GM21619 (cell line): ENCODE measurements around the gene CEP85L.

ENCODE experiments used
- ATAC-seq: cut with Tn5 transposase; IDR thresholded peaks from one replicate; pipeline ENCODE4 v1.9.1; 2021; ENCODE audit not compliant: unreplicated experiment

Gene CEP85L

DNA sequence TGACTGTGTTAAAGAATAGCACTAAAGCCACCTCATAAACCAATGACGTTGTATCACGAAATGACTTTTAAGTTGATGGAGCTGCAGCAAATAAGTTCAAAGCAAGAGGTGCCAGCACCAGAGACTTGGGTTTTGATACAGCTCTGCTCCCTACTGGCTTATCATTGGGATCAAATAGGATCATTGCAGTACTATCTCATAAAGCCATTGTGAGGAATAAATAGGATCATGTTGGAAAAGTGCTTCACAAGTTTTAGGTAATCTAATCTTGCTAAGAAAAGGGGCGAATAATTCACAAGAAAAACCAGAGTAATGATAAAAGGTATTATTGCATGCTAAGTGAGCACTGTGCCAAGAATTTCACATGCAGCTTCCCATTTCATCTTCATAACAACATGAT lies 10.4 kb upstream of the CEP85L start:
- ATAC-seq = no peak

DNA sequence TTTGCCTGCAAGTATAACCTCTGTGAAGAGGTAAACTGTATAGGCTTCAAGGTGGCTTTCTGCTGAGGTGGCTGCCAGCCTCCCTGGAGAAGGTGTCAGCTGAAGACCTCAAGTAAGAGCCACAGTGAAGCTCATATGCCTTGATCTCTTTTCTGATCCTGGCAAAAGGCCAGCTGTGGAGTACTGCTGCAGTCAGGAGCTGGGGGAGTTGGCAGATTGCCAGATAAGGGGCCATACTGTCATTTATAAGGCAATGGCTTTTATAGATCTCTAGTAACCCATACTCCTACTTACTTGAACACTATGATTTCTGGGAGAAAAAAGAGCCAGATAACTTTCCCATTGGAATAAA lies 8.8 kb upstream of the CEP85L start:
- ATAC-seq = no peak

DNA sequence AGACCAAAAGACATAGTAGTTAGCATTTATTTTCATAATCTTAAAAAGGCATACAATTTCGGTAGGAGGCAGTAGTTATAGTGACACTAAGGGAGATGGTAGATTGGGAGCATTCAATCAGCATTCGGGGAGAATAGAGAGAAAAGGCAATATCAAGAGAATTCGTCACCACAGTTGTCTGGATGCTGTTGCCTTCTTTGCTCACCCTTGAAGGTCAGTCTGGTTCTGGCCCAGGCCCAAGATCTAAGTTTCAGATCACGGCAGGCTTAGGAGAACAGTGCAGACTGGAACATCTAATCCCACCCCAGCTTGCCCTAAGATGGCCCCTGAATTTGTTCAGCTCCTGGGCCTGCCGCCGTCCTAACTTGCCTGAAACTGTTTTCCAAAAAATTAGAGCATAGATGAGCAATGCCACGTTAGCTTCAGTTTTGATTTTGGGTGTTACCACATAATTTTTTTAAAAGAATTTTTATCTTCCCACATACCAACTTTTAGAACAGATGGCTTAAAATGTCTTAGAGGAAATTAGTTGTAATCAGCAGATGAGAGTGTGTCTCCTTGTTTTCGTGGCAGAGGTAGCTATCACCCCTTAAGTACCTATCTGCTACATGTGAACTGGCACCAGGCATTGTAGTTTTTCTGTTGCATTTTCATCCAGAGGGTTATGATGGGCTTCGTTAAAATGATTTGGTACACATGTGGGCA lies 8.3 kb upstream of the CEP85L start:
- ATAC-seq = no peak

DNA sequence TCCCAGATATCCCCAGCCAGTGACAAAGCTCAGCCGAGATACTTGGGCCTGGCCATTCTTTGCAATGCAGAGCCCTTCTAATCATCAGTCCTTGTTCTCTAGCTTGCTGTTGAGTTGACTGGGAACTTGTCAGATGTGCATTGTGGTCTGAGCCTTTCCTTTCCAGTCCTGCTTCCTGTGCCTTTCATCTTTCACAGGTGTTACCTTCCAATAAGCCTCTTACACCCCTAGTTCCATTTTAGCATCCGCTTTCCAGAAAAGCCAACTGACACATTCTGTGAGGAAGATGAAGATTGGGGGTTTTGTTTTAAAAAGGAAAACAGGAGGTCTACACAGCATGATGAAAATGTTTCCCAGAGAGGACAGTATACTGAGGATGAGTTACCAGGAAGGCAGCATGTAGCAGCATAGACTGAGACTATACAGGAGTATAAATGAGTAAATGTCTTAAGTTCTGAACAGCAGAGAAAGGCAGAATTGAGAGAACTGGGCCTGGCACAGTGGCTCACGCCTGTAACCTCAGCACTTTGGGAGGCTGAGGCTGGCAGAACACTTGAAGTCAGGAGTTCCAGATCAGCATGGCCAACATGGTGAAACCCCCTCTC lies 5.6 kb upstream of the CEP85L start:
- ATAC-seq = no peak

DNA sequence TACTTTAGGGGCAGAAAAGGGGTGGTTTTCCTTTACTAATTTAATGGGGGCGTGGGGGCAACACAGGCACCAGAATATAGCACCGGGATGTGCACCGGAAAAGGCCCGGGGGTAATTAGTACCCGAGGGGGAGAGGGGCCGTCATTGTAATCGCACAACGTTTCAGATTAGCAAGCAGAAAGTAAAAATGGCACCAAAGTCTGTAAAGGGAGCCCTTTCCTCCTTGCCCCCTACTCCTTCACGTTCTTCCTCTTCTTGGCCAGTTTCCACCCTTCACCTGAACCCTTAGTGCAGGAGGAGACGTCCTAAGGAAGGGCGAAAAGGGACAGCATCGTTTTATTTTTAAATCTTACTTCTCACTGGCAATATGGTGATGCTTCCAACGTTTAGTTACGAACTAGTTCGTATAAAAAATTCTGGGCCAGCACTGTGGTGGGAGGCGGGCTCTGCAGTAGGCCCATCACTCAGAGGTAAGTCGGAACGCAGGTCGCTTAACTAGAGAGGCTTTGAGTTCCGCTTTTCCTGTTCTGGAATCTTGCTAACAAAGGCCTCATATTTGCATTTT lies 742 bp upstream of the CEP85L start:
- no peak for ATAC-seq

DNA sequence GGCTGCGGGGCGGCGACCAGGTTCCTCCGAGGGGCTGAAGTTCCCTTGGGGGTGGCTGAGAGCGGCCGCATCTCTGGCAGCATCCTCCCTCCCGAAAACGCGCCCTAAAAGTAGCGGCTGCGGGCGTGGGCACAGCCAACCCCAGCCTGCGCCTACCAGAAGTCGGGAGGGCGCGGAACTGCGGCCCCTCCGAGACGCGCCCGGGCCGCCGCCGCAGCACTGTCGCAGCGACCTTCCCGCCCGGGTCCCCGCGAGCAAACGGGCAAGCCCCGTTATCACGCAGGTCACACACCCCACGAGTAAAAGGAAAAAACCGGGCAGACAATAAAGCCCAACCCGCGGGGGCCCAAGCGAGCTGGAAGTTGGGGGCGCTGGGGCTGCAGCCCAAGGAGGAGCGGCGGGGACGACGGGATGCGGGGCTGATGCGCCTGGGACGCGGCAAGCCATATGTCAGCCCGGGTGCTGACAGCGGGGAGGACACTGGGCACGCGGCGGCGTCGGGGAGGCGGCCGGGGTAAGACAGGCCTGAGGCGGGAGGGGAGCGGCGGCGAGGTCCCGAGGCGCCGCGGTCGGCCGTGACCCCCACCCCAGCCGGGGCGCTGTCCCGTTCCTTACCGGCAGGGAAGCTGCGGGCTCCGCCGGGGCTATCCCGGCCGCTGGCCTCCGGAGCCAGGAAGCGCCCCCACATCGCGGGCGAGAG lies 659 bp downstream of the CEP85L start:
- ATAC-seq = peak; percentile 40

DNA sequence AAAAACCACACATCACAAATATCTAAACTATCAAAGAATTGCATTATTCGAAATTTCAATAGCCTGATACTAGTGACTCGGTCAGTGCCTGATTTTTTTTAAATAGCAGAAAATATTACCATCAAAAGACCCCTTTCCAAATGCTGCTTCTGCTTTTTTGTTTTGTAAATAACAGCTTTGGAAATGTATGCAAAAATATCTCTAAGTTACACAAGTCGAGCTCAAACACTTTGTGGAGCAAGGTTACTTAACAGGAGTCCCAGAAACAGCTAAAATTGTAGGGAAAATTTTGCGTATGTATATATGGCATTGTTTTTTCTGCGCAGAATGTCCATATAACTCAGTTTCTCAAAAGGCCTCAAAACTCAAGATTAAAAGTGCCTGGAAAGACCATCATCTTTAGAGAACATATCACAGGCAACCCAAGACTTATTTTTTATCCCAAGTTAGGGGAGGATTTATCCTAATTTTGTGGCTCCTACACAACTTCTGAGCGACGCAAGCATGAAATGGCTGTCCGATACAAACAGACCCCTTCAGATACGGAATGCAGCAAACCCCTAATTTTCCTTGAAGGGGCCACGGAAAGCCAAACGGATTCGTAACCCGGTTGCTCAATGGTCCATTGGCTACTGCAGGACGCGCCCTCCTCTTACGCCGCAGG lies 1.3 kb downstream of the CEP85L start:
- no peak for ATAC-seq

DNA sequence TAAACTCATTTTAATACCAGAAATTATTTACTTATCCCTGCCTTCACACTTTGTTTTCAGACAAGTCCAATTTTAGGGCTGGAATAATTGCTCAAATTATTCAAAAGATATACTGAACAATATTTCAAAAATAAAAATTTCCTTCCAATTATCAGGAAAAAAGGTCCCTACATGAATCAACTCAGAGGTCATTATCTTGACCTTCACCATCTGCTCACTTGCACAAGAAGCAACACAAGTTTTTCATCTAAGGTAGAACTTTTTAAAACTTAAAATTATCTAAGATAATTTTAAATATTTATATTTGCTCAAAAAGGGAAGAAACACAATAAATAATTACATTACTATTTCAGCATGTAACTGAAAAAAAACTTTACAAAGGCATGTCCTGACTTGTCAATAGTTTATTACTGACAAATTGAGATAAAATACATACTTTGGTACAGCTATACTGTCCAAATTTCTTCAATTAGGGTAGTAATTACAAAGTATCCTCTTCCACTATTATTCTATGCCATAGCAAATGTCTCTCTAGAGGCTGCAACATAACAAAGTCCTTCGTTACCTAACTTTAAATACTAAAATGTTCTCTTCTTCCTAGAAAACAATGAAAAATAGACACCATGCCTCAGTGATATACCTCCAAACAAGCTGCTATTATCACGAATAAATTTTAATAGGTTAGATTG lies 2.4 kb downstream of the CEP85L start:
- ATAC-seq = no peak

DNA sequence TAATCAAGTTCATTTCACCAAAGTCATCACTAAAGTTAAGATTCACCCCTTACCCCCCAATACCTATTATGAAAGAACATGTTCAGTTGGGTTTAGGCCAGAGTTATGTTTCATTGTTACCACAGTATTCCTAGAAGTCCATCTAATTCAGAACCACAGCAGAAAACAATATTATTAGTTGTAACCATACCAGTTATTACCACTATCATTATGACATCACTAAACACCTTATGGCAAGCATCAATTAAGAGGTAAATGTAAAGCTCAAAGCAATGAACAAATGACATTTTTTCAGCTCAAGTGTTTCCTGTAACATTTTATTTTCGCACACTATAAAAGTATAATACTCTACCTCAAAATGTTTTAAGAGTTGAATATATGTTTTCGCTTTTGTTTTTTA lies 4.4 kb downstream of the CEP85L start:
- ATAC-seq = no peak

DNA sequence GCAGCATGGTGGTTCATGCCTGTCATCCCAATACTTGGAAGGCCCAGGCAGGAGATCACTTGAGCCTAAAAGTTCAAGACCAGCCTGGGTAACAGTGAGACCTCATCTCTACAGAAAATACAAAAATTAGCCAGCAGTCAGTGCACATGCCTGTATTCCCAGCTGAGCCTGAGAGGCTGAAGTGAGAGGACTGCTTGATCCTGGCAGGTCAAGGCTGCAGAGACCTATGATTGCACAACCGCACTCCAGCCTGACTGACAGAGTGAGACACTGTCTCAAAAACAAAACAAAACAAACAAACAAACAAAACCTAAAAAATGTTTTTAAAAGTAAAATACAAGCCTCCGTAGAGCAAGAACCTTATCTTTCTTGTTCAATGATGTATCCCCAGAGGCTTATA lies 6.0 kb downstream of the CEP85L start:
- ATAC-seq = no peak

DNA sequence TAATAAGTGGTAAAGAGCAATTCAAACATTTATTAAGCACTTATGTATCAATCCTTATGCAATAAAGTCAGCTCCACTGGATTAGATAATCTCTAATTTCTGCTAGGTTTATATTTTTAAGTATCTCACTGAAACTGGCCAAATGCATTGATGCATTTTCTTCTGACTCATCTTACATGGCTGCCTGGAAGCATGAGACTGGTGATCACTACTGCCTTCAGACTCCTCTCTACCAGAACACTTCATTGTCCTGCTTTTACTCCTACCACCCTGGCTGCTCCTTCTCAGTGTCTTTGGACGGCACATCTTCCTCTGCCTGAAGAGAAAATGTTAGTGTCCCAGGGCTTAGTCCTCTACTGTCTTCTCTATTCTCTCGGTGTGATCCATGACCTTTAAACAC lies 7.4 kb downstream of the CEP85L start:
- ATAC-seq = no peak

DNA sequence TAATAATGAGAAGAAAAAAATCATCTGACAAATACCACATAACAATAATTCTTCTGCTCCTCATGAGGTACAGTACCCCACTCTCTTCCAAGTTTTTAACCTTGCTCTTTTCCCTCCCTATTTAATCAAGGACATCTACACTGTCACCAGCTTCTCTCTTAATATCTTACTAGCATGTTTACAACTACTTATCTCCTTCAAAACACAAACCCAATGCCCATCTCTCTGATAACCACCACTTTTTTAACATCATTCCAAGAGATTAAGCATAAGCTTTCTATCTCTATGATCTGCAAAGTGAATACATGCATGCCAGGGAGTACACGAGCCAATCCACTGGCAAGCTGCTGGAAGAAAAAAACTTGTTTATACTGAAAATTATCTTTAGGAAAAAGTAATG lies 10.3 kb downstream of the CEP85L start:
- no peak for ATAC-seq

DNA sequence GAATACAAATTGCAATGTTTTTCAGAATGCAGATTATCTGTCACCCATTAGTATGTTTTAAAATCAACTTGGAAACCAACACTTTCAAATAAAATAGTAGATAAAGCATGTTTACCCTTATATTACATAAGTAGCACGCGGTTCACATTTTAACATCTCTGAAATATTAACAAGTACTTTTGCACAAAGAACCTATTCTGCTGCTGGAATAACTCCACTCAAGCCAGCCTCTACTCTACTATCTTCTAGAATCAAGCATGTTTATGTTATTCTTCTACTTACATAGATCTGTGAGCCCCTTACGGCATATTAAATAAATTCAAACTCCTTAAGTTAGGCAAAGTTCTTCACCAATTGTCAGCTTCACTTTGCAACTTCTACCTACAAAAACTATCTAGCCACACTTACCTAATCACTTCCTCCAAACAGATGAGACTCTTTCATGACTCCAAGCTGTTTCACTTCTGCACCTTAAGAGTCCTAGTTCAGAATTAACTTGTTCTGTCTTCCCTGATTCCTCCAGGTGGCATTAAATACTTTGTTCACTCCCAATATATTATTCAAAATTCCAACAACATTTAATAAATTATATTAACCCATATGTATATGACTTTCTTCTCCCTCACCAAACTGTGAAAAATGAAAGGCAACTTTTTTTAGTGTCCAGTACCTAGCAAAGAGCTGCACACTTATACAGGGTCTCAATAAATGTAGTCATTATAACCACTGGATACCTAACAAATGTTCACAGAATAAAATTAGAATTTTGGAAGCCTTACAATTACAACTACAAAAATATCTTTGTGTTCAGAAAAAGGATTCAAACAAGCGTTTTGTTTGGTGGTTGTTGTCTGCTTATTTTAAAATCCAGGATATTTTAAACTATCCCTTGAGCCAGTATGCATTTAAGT lies 12.1 kb downstream of the CEP85L start:
- ATAC-seq = peak; percentile 79

DNA sequence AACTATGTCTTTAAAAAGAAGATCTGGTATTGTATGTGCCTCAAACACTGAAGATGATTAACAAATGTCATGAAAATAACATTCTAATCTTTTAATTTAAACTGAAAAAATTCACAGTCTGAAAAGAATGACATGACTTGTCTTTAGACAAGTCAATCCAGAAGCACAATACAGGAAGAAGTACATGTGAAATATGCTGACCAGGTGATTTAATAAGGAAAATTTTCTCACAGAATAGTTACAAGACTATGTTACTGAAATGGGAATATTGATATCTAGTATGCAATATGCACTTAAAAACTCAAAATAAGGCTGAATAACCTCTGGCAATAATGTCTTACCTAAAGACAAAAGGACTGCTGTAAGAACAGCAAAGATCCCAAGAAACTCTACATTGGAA lies 13.1 kb downstream of the CEP85L start:
- ATAC-seq = no peak

DNA sequence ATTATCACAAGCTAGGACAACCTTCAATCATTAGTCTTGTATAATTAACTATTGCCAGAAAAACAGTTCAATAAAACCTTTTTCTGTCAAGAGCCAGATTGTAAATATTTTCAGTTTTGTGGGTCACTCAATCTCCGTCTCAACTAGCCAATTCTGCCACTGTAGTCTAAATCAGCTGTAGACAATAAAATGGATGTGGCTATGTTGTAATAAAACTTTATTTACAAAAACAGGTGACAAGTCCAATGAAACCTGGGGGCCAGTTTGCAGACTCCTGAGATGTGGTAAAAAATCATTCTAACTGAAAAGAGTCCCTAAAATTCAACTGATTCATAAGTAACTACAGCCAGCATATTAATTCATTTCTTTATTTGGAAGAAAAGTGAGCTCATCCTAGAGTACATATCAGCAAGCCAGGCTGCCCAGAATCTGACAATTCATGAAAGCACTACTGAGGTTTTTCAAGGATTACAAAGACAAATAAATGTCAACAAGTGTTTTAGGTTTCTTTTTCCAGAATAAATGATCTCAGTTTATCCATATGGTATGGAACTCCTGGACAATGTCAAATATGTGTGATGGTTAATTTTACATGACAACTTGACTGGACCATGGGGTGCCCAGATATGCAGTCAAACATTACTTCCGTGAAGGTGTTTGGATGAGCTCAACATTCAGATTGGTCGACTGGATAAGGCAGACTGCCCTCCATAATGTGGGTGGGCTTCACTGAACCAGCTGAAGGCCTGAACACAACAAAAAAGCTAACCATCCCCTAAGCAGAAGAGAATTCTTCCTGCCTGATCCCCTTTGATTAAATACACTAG lies 15.3 kb downstream of the CEP85L start:
- no peak for ATAC-seq

DNA sequence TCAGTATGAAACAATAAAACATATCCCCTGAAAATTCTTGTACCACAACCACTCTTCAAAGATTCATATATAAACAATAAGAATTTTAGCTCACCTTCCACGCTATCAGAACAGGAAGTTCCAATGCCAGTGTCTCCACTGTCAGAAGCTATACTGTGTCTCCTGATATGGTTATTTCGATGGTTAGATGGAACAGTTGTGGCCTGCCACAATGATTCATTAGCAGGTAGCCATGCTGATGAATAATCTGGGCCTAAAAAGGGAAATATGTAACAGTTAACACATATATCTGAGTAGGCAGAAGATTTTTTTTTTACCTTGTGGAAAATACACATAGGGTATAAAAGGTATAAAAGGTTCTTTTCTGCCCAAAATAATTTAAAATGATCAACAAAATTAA lies 19.0 kb downstream of the CEP85L start:
- ATAC-seq = no peak

DNA sequence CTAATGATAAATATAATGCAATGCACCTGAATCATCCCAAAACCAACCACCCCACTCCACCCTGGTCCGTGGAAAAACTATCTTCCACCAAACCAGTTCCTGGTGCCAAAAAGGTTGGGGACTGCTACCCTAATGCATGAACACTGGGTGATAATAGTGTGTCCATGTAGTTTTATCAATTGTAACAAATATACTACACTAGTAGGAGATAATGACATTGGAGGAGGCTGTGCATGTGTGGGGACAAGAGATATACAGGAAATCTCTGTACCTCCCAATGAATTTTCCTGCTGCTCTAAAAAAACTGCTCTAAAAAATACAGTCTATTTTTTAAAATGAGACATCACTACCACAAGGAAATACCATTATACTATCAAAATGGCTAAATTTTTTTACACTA lies 20.5 kb downstream of the CEP85L start:
- no peak for ATAC-seq

DNA sequence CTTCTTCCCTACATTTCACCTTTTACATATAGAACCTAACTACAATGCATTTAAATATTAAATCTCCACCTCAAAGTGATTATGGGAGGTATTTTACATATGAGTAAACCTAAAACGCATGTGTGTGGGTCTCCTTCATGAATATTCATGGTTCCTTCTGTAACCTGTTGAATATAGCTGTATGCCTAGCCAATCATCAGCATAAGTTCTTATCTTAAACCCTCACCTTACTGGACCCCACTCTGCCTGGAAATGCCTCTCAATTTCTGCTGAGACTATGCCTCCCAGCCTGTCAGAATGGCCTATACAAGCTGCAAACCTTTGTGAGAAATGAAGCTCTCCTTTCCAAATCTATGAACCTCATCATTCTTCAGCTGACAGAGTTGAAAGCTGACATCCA lies 21.3 kb downstream of the CEP85L start:
- no peak for ATAC-seq

DNA sequence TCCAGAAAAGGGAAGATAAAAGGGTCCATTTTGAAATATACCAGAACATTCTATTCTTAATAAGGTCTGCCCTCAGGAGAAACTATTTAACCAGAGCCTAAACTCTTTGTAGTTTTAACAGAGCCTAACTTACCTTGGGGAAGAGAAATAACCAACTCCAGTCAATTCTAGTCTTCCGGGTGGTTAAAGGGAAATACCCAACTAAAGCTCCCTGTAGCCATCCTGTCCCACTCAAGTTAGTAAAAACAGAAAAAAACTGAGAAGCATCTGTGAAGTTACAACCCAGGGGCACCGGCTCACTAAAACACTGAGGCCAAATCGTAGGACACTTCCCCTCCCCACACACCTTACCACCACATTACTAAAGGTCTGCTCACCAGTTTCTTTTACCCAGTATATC lies 23.7 kb downstream of the CEP85L start:
- ATAC-seq = no peak
